Activated naive CD8-positive, alpha-beta T cell treated with anti-CD3 and anti-CD28 coated beads, Interleukin-2, amount 10 ng/mL, durations not matched to agents 7 days and 5 days (primary cell): Measurements from ENCODE around the gene CEACAM1. TPM values are rescaled to one million over a fixed set of nuclear protein-coding genes. Genes with fewer than 3 reads are reported as not detected.
"Not testable (repeated sequence)": the region's sequence is repeated elsewhere in the genome, so short reads cannot be mapped to it uniquely, and the experiment has no call there.

Experiments
- ATAC-seq: fragments of 150-1000 bp; cut with Tn5 transposase; one replicate; pipeline ENCODE4 v1.10.0; 2021; ENCODE audit warnings: low read depth, moderate library complexity
- POLR2A ChIA-PET: fragments of 350-600 bp; sonication (Branson Sonifier 250); formaldehyde crosslinking; loops from one replicate; lab custom pipeline; 2021; ENCODE audit warnings: antibody characterized with exemption; lab: Charles Lee
- DNase-seq: peaks from one replicate; pipeline ENCODE4 v3.0.0; 2021
- H3K27ac Mint-ChIP-seq: one replicate; pipeline ENCODE4 v1.8.0; 2022; ENCODE audit warnings: mild to moderate bottlenecking, mixed read lengths
- H3K27me3 Mint-ChIP-seq: one replicate; pipeline ENCODE4 v1.8.0; 2022; ENCODE audit warnings: mild to moderate bottlenecking, moderate library complexity, mixed read lengths
- H3K36me3 Mint-ChIP-seq: one replicate; pipeline ENCODE4 v1.8.0; 2021; ENCODE audit warnings: mild to moderate bottlenecking, mixed read lengths
- H3K4me1 Mint-ChIP-seq: one replicate; pipeline ENCODE4 v1.8.0; 2021; ENCODE audit warnings: mixed read lengths
- H3K4me3 Mint-ChIP-seq: one replicate; pipeline ENCODE4 v1.8.0; 2022; ENCODE audit warnings: mild to moderate bottlenecking, moderate library complexity, mixed read lengths
- H3K9me3 Mint-ChIP-seq: one replicate; pipeline ENCODE4 v1.8.0; 2021; ENCODE audit warnings: mixed read lengths
- total RNA-seq, 2 experiments: library from RNA; stranded (reverse); gene quantifications; one replicate each; pipeline ENCODE4 v1.2.3, GENCODE V29; 2021

CEACAM1 gene
- total RNA-seq: 10 to 100 TPM; 34.2 to 38.3 TPM

DNA sequence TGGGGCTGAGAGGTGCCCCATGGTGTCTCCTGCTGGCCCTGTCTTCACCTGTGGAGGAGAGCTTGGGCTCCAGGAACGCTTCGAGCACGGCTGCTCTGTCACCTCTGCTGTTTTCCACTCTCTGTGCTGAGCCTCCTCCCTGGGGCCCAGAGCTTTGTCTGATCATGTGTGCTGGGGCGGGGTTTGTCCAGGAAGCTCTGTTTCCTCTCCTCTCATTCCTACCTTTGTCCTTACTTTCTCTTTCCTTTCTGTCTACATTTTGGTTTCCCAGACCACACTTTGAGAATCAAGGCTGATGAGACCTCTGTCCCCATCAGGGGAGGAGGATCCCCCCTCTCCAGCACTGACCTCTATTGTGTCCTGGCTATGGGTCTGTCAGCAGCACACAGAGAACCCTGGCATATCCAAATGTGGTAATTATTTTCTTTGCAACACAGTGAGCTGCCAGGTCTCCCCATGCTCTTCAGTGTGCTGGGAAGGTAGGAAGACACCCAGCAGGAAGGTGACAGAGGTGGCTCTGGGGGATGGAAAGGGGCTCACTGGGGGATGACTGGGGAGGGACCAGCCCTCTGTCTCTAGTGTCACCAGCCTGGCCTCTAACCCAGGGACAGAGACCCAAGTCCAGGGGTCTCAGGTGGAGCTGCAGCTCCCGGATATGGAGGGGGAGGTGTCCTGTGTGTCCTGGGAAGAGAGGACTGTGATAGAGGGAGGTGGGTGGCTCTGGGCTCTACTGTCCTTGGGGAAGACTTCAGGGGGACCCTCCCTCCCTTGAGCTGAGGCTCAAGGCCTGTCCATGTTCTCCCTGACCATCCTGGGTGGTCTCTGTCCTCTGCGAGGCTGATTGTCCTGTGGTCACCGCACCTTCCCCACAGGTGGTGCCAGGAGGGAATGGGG, at the start of gene CEACAM1:
Gene CEACAM1 (minus strand): TSS at position 128 of the 894 bp plus-strand sequence. CDS start 107 bp downstream, at position 21.
- Mint-ChIP-seq H3K36me3 (peaks cover 34% of the 10 kb centered on the region), H3K9me3 (no peaks in the 10 kb centered on the region), H3K27me3 (no peaks in the 10 kb centered on the region), H3K4me3 (peak within 1 kb of the TSS; percentile 99), H3K27ac (peak within 1 kb of the TSS; percentile 92), H3K4me1 (peaks cover 56% of the 10 kb centered on the region)
- POLR2A ChIA-PET: interaction anchor here (0.6 to 2.8 kb wide), 10 partner anchors 10 to 231 kb away, joined by 3 to 34 read pairs (median 6); no protein-coding TSS in a partner anchor
- peak; percentile 64 for DNase-seq
- ATAC-seq: peak; percentile 87

DNA sequence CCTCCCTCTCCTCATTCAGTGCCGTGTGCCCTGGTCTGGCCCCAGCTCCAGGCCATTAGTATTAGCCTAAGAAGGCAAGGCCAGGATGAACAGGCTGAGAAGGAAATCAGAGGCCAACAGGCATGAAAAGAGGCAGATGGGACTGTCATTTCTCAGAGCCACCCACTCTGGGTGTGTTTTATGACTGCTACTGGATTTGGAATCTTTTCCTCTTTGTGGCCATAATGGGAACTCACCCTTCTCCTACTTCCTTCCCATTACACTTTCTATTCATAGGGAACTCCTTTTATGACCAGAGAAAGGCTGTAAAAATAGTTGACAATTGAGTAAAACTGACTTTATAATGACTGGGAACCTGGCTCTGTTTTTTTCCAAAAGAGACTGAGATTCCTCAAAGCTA, 48.7 kb upstream of the CEACAM1 start:
- Mint-ChIP-seq H3K27ac (no peak overlapping the region), H3K4me1 (no peaks in the 10 kb centered on the region), H3K27me3 (peaks cover 22% of the 10 kb centered on the region), H3K4me3 (no peak overlapping the region), H3K36me3 (no peaks in the 10 kb centered on the region), H3K9me3 (no peaks in the 10 kb centered on the region)
- no peak for ATAC-seq
- DNase-seq: no peak
- POLR2A ChIA-PET: no interaction called here

DNA sequence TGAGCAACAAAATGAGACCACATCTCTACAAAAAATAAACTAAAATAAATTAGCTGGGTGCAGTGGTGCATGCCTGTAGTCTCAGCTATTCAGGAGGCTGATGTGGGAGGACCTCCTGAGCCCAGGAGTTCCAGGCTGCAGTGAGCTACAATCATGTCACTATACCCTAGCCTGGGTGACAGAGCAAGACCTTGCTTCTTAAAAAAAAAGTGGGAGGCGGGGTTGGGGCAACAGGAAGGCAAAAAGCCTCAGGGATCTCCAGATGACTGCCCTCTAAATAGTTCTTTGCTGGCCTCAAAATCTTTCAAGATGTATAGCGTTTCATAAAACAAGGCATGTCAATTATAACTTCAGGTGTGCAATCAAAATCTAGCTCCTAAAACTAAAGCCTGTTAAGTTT, 48.0 kb upstream of the CEACAM1 start:
- Mint-ChIP-seq H3K9me3 (no peaks in the 10 kb centered on the region), H3K27ac (no peak overlapping the region), H3K36me3 (no peaks in the 10 kb centered on the region), H3K27me3 (peaks cover 22% of the 10 kb centered on the region), H3K4me3 (no peak overlapping the region), H3K4me1 (no peaks in the 10 kb centered on the region)
- DNase-seq: no peak
- POLR2A ChIA-PET: no interaction called here
- no peak for ATAC-seq

DNA sequence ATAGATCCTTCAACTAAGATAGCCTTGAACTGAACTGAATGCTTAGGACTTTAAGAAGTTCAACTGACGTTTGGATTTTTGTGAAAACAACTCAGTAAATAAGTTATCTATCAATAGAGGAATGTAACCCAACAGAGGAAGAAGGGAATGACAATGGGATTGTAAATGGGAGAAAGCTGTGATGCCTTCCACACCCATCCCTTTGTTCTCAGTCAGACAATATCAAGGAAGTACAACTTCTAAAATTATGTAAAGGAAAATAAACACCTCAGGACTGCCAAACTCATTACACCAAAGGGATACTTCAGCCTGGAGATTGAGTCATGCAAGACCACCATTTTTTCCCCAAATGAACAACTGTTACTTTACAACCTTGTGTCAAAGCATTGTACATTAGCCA, 45.4 kb upstream of the CEACAM1 start:
- H3K9me3 Mint-ChIP-seq: no peaks in the 10 kb centered on the region
- no peak for DNase-seq
- POLR2A ChIA-PET: no interaction called here
- no peak overlapping the region for H3K4me3 Mint-ChIP-seq
- H3K27me3 Mint-ChIP-seq: peaks cover 32% of the 10 kb centered on the region
- no peaks in the 10 kb centered on the region for H3K36me3 Mint-ChIP-seq
- H3K4me1 Mint-ChIP-seq: no peaks in the 10 kb centered on the region
- H3K27ac Mint-ChIP-seq: no peak overlapping the region
- no peak for ATAC-seq

DNA sequence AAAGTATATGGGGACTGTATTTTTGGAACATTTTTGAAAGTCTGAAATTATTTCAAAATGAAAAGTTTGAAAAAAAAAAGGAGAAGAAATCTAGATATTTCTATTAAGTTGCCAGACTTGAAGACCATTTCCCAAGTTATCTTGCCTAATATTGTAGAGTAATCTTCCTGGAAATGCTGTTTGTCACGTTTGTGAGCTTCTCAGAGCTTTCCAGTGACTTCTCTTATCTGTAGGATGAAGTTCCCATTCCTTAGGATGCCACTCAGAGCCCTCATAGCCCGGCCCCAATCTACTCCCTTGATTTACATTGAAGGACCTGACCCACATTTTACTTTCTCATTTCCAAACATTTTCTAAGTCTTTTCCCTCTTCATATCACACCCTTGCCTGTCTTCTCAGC, 42.8 kb upstream of the CEACAM1 start:
- H3K4me3 Mint-ChIP-seq: no peak overlapping the region
- peaks cover 25% of the 10 kb centered on the region for H3K27me3 Mint-ChIP-seq
- H3K4me1 Mint-ChIP-seq: peaks cover 5% of the 10 kb centered on the region
- DNase-seq: no peak
- H3K27ac Mint-ChIP-seq: no peak overlapping the region
- no peaks in the 10 kb centered on the region for H3K36me3 Mint-ChIP-seq
- ATAC-seq: no peak
- no peaks in the 10 kb centered on the region for H3K9me3 Mint-ChIP-seq
- POLR2A ChIA-PET: no interaction called here

DNA sequence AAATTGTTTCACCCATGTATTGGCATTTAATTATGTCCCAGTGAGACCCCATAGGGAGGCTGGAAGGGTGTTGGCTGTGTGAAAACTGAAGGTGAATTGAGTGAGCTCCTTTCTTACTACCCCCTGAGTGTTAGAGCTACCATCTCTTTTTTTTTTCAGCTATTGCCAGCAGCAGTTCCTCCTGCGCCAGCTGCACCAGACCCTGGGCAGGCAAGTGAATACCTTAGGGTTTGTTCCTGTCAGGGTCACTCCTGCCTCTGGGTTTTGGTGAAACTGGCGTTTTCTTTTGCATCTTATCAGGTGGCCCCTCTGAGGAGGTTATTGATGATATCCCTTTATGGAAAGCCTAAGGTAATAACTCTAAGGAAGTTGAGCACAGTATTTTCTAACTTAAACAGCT, 40.9 kb upstream of the CEACAM1 start:
- ATAC-seq (no peak), DNase-seq (no peak)
- H3K27ac Mint-ChIP-seq: no peak overlapping the region
- H3K4me1 Mint-ChIP-seq: peaks cover 5% of the 10 kb centered on the region
- H3K4me3 Mint-ChIP-seq: no peak overlapping the region
- POLR2A ChIA-PET: no interaction called here
- peaks cover 24% of the 10 kb centered on the region for H3K27me3 Mint-ChIP-seq
- no peaks in the 10 kb centered on the region for H3K36me3 Mint-ChIP-seq
- no peaks in the 10 kb centered on the region for H3K9me3 Mint-ChIP-seq

DNA sequence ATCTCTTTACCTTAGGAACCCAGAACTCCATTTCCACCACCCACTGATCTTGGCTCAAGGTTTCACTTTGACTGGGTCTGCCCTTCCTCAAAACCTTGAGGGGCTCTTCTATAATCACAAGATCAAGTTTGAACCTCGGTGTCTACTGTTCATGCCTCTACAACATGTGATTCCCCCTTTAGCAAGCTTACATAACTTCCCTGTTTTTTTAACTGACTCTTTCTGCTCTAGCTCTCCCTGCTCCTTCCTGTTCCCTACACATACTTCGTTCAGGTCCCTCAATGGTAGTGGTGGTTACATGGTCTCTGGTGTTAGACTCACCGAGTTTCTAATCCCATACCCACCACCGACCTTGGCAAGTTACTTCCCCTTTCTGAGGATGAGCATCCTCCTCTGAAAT, 39.7 kb upstream of the CEACAM1 start:
- ATAC-seq (no peak), DNase-seq (no peak)
- Mint-ChIP-seq H3K9me3 (no peaks in the 10 kb centered on the region), H3K27me3 (peaks cover 18% of the 10 kb centered on the region), H3K4me1 (peaks cover 9% of the 10 kb centered on the region), H3K4me3 (no peak overlapping the region), H3K36me3 (no peaks in the 10 kb centered on the region), H3K27ac (no peak overlapping the region)
- POLR2A ChIA-PET: no interaction called here

DNA sequence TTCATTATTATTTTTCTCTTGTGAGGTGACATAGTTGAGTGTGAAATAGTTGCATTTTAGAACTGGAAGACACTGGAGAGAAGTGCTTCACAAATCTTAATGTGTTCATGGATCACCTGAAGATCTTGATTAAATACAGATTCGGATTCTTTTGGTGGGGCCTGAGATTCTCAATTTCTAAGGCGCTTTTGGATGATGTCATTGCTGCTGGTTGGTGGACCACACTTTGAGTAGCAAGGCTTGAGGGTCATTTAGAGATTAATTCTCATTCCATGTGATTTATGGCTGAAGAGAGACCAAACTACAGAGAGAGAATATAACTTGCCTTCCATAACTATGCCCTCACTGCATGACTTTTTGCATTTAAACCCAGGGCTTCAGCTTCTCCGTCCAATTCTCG, 39.3 kb upstream of the CEACAM1 start:
- no peaks in the 10 kb centered on the region for H3K9me3 Mint-ChIP-seq
- POLR2A ChIA-PET: no interaction called here
- DNase-seq (no peak), ATAC-seq (no peak)
- H3K4me1 Mint-ChIP-seq: peaks cover 9% of the 10 kb centered on the region
- H3K27me3 Mint-ChIP-seq: peaks cover 14% of the 10 kb centered on the region
- H3K4me3 Mint-ChIP-seq: no peak overlapping the region
- no peak overlapping the region for H3K27ac Mint-ChIP-seq
- H3K36me3 Mint-ChIP-seq: no peaks in the 10 kb centered on the region

DNA sequence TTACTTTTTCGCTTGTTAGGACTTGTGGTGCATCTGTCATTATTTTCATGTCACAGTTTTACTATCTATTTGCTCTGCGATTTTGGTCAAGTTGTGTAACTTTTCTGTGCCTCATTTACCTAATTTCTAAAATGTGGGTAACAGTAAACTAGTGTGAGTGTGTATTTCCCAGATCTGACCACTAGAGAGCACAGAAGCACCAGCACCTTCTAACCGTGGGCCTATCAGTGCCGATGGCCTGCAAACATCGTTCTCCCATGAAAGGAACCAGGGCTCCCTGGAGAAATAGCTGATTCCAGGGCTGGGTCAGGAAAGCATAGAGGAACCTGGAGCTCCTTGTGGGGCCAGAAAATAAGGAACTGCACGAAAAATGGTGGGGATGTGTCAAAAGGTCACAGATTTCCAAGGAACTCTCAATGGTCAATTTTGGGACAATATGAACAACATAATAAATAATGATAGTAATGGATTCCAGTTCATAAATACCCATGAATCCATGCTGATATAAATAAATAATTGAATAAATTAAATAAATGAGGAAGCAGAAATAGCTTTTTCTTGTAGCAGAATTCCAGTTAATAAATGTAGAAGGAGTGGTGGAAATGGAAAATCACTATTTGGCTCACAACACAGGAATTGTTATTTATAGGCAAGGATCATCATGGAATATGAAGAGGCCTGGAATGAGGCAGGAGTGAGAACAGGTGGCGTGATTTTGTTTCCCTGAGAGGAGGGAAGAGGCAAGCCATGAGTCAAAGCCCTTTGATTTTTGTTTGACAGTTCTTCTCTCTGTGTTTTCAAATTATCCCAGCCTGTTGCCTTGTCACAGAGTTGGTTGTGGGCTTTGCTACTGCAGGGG, 35.3 kb upstream of the CEACAM1 start:
- no peaks in the 10 kb centered on the region for H3K9me3 Mint-ChIP-seq
- POLR2A ChIA-PET: no interaction called here
- H3K27ac Mint-ChIP-seq: no peak overlapping the region
- DNase-seq (no peak), ATAC-seq (peak; percentile 56)
- H3K36me3 Mint-ChIP-seq: no peaks in the 10 kb centered on the region
- H3K4me1 Mint-ChIP-seq: peaks cover 9% of the 10 kb centered on the region
- peaks cover 16% of the 10 kb centered on the region for H3K27me3 Mint-ChIP-seq
- H3K4me3 Mint-ChIP-seq: no peak overlapping the region

DNA sequence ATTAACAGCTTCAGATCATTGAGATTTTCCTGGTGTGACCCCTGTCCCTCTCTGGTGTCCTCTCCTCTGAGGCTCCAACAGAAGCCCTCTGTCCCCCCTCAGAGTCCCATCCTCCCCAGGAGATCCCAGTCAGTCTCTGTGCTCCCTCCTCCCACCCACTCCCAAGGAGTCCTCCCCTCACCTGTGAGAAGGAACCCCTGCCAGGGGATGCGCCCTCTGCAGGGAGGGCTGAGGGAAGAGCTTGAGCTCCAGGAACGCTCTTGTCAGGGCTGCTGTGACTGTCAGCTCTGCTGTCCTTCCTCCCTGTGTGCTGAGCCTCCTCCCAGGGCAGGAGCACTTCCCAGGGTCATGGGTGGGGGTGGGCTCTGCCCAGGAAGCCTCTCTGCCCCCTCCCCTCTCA, 33.2 kb upstream of the CEACAM1 start:
- peaks cover 22% of the 10 kb centered on the region for H3K27me3 Mint-ChIP-seq
- no peaks in the 10 kb centered on the region for H3K36me3 Mint-ChIP-seq
- ATAC-seq (no peak), DNase-seq (no peak)
- POLR2A ChIA-PET: no interaction called here
- H3K4me3 Mint-ChIP-seq: no peak overlapping the region
- peaks cover 4% of the 10 kb centered on the region for H3K4me1 Mint-ChIP-seq
- H3K9me3 Mint-ChIP-seq: no peaks in the 10 kb centered on the region
- H3K27ac Mint-ChIP-seq: no peak overlapping the region

DNA sequence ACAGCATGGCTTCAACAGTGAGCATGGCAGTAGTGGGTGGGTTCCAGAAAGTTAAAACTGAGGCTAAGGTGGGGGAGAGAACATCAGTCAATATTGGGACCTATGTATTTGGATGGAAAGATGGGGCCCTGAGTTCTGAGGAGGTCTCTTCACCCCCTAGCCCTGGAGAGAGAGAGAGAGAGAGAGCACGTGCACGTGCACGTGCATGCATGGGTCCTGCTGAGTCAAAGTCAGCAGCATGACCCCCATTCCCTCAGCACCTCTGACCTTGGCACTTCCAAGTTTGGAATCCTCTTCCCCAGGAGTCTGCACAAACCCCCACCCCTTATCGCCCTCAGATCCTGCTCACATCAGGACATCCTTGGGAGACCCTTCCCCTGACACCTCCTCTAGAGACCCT, 32.5 kb upstream of the CEACAM1 start:
- Mint-ChIP-seq H3K4me1 (peaks cover 4% of the 10 kb centered on the region), H3K27me3 (peaks cover 27% of the 10 kb centered on the region), H3K36me3 (no peaks in the 10 kb centered on the region), H3K4me3 (no peak overlapping the region), H3K27ac (no peak overlapping the region), H3K9me3 (no peaks in the 10 kb centered on the region)
- DNase-seq: no peak
- POLR2A ChIA-PET: no interaction called here
- no peak for ATAC-seq

DNA sequence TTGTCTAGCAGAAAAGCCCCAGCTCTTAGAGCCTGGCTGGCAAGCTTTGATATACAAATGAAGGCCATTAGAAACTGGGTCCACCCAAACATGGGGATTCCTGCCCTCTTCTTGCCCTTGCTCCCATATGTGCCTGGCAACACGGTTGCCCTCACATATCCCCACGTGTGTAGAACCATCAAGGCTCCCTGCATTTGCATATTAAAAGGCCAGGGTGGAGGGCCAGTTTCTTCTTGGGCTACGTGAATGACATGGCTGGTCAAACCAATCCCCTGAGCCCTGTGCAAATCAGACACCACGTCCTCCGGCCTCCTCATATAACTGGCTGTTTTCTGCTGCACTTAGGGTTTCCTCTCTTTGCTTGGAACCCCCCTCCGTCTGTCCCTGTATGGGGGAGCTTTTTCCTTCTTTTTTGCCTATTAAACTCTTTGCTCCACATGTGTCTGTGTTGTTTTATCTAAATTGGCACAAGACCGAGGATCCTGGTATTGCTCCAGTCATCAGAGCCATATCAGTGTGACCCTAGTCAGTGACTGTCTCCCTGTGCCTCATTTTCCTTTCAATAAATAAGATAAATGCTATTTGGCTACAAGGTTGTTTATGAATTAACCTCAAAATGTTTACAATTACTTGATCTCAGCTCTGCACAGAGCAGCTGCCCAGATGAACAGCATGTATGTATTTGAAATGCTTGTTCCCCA, 30.3 kb upstream of the CEACAM1 start:
- no peaks in the 10 kb centered on the region for H3K36me3 Mint-ChIP-seq
- POLR2A ChIA-PET: no interaction called here
- DNase-seq (no peak), ATAC-seq (no peak)
- peaks cover 8% of the 10 kb centered on the region for H3K4me1 Mint-ChIP-seq
- H3K27ac Mint-ChIP-seq: no peak overlapping the region
- peaks cover 38% of the 10 kb centered on the region for H3K27me3 Mint-ChIP-seq
- no peak overlapping the region for H3K4me3 Mint-ChIP-seq
- no peaks in the 10 kb centered on the region for H3K9me3 Mint-ChIP-seq

DNA sequence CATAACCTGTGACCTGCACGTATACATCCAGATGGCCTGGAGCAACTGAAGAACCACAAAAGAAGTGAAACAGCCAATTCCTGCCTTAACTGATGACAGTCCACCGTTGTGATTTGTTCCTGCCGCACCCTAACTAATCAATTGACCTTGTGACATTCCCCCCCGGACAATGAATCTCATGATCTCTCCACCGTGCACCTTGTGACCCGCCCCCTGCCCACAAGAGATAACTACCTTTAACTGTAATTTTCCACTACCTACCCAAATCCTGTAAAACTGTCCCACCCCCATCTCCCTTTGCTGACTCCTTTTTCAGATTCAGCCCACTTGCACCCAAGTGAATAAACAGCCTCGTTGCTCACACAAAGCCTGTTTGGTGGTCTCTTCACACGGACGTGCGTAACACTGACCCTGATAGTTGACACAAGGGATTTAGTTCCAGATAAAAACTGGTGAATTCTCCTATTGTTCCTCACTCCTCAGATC, 29.1 kb upstream of the CEACAM1 start:
- POLR2A ChIA-PET: not testable (repeated sequence)

More for the DNA sequence above, 29.1 kb upstream of the CEACAM1 start:
- H3K4me1 Mint-ChIP-seq, H3K9me3 Mint-ChIP-seq, H3K4me3 Mint-ChIP-seq, H3K36me3 Mint-ChIP-seq, ATAC-seq, H3K27ac Mint-ChIP-seq, DNase-seq: not testable (repeated sequence)
- peaks cover 38% of the 10 kb centered on the region for H3K27me3 Mint-ChIP-seq
